IMR-90 (cell line): ENCODE measurements around the gene SLC6A11. TPM values are rescaled to one million over a fixed set of nuclear protein-coding genes. Genes with fewer than 3 reads are reported as not detected.

Experiments used
- ATAC-seq: fragments of 200-7000 bp; cut with Tn5 transposase; 2 replicates; pipeline ENCODE4 v1.9.1; 2020; ENCODE audit warnings: low read depth, mild to moderate bottlenecking, moderate library complexity
- BruUV-seq: library from RNA; stranded (reverse); fragments of 400-500 nt; replicated peaks from 2 replicates; lab custom pipeline; 2021; lab: Mats Ljungman, UMichigan
- CTCF ChIA-PET: fragments of 300-600 bp; formaldehyde crosslinking; extraction: SDS; loops from one replicate; lab custom pipeline; 2021; ENCODE audit warnings: antibody characterized with exemption; lab: Yijun Ruan, JAX
- POLR2A ChIA-PET: fragments of 300-600 bp; sonication (Branson Sonifier 250); formaldehyde crosslinking; loops from one replicate; lab custom pipeline; 2022; ENCODE audit warnings: antibody characterized with exemption; ENCODE audit not compliant: unreplicated experiment; lab: Charles Lee
- DNase-seq: peaks from one replicate; pipeline ENCODE4 v3.0.0; 2013
- H2AFZ ChIP-seq: replicated peaks from 2 replicates; pipeline ENCODE3; 2013; ENCODE audit warnings: low read length, mild to moderate bottlenecking; ENCODE audit not compliant: poor library complexity
- H2AK5ac ChIP-seq: 2 replicates; pipeline ENCODE4 v1.6.1; 2013; ENCODE audit warnings: low read depth, low read length, inconsistent platforms
- H2AK9ac ChIP-seq: replicated peaks from 2 replicates; pipeline ENCODE3; 2013; ENCODE audit warnings: mild to moderate bottlenecking, low read depth, low read length, moderate library complexity; ENCODE audit not compliant: poor library complexity
- H2BK120ac ChIP-seq: 2 replicates; pipeline ENCODE4 v1.6.1; 2013; ENCODE audit warnings: low read depth, low read length, inconsistent platforms
- H2BK15ac ChIP-seq: 3 replicates; pipeline ENCODE4 v1.6.1; 2013; ENCODE audit warnings: low read depth, low read length, inconsistent platforms
- H2BK20ac ChIP-seq: 2 replicates; pipeline ENCODE4 v1.6.1; 2013; ENCODE audit warnings: low read depth, mild to moderate bottlenecking, inconsistent platforms, low read length, moderate library complexity
- H2BK5ac ChIP-seq: 2 replicates; pipeline ENCODE4 v1.6.1; 2013; ENCODE audit warnings: mild to moderate bottlenecking, low read depth, low read length, inconsistent platforms; ENCODE audit not compliant: poor library complexity, severe bottlenecking
- H3K14ac ChIP-seq: replicated peaks from 2 replicates; pipeline ENCODE4 v1.6.1; 2013; ENCODE audit warnings: low read depth, low read length, inconsistent platforms
- H3K18ac ChIP-seq: 2 replicates; pipeline ENCODE4 v1.6.1; 2013; ENCODE audit warnings: low read depth, low read length, control low read depth
- H3K23ac ChIP-seq: 2 replicates; pipeline ENCODE4 v1.6.1; 2013; ENCODE audit warnings: low read depth, low read length, inconsistent platforms
- H3K27ac ChIP-seq: 2 replicates; pipeline ENCODE4 v1.5.1; 2013; ENCODE audit warnings: mild to moderate bottlenecking, control low read depth, low read length; ENCODE audit not compliant: insufficient read depth
- H3K27me3 ChIP-seq: 2 replicates; pipeline ENCODE4 v1.6.1; 2013; ENCODE audit warnings: low read length; ENCODE audit not compliant: control insufficient read depth, insufficient read depth
- H3K36me3 ChIP-seq: 2 replicates; pipeline ENCODE4 v1.6.1; 2013; ENCODE audit warnings: low read length, mixed read lengths; ENCODE audit not compliant: control insufficient read depth, insufficient read depth
- H3K4ac ChIP-seq: 2 replicates; pipeline ENCODE4 v1.6.1; 2013; ENCODE audit warnings: low read depth, low read length, inconsistent platforms
- H3K4me1 ChIP-seq: 2 replicates; pipeline ENCODE4 v1.6.1; 2013; ENCODE audit warnings: low read length, mixed read lengths; ENCODE audit not compliant: control insufficient read depth, insufficient read depth
- H3K4me2 ChIP-seq: 2 replicates; pipeline ENCODE4 v1.6.1; 2013; ENCODE audit warnings: low read depth, mild to moderate bottlenecking, control low read depth, low read length, moderate library complexity
- H3K4me3 ChIP-seq: 2 replicates; pipeline ENCODE4 v1.5.1; 2013; ENCODE audit warnings: low read depth, mild to moderate bottlenecking, control low read depth, low read length, moderate library complexity; ENCODE audit not compliant: insufficient read depth
- H3K56ac ChIP-seq: 2 replicates; pipeline ENCODE4 v1.6.1; 2013; ENCODE audit warnings: low read length, inconsistent platforms; ENCODE audit not compliant: insufficient read depth; ENCODE audit errors: extremely low read depth
- H3K79me1 ChIP-seq, 2 experiments: 2 replicates each; pipeline ENCODE4 v1.6.1; 2013; ENCODE audit warnings: low read length in 2 of 2, inconsistent platforms in 1 of 2, low read depth in 1 of 2
- H3K9ac ChIP-seq: 2 replicates; pipeline ENCODE4 v1.6.1; 2013; ENCODE audit warnings: low read depth, low read length, control low read depth
- H3K9me1 ChIP-seq: 2 replicates; pipeline ENCODE4 v1.6.1; 2013; ENCODE audit warnings: low read length, inconsistent platforms; ENCODE audit not compliant: insufficient read depth
- H3K9me3 ChIP-seq: 2 replicates; pipeline ENCODE4 v1.6.1; 2013; ENCODE audit warnings: low read length; ENCODE audit not compliant: control insufficient read depth, insufficient read depth
- H4K20me1 ChIP-seq: 2 replicates; pipeline ENCODE4 v1.6.1; 2013; ENCODE audit warnings: low read length, inconsistent platforms; ENCODE audit not compliant: insufficient read depth
- H4K5ac ChIP-seq: 2 replicates; pipeline ENCODE4 v1.6.1; 2013; ENCODE audit warnings: mild to moderate bottlenecking, low read depth, low read length, control low read depth
- H4K8ac ChIP-seq, 2 experiments: 2 replicates each; pipeline ENCODE4 v1.6.1; 2013; ENCODE audit warnings: low read depth in 2 of 2, low read length in 2 of 2, control low read depth in 1 of 2, inconsistent platforms in 1 of 2
- H4K91ac ChIP-seq: 2 replicates; pipeline ENCODE4 v1.6.1; 2013; ENCODE audit warnings: low read depth, low read length, inconsistent platforms; ENCODE audit not compliant: insufficient read depth
- BHLHE40 ChIP-seq: fragments of 150-350 bp; IDR thresholded peaks from 2 replicates; pipeline ENCODE4 v1.6.1; 2016; ENCODE audit warnings: mild to moderate bottlenecking, low read depth, low read length
- CEBPB ChIP-seq: IDR thresholded peaks from 2 replicates; pipeline ENCODE4 v1.6.1; 2012; ENCODE audit warnings: low read depth, low read length, improper control_type of control experiment
- CHD1 ChIP-seq: IDR thresholded peaks from 2 replicates; pipeline ENCODE4 v1.6.1; 2012; ENCODE audit warnings: low read depth, low read length, improper control_type of control experiment
- FOS ChIP-seq: fragments of 150-350 bp; IDR thresholded peaks from 2 replicates; pipeline ENCODE4 v1.6.1; 2016; ENCODE audit warnings: low read depth, low read length
- MAZ ChIP-seq: IDR thresholded peaks from 2 replicates; pipeline ENCODE4 v1.6.1; 2012; ENCODE audit warnings: low read depth, mild to moderate bottlenecking, low read length, improper control_type of control experiment, moderate library complexity, borderline replicate concordance
- MXI1 ChIP-seq: IDR thresholded peaks from 2 replicates; pipeline ENCODE4 v1.6.1; 2012; ENCODE audit warnings: low read depth, mild to moderate bottlenecking, low read length, moderate library complexity, borderline replicate concordance
- NFE2L2 ChIP-seq: fragments of 150-350 bp; IDR thresholded peaks from 2 replicates; pipeline ENCODE4 v1.6.1; 2016; ENCODE audit warnings: low read depth, mild to moderate bottlenecking, low read length
- POLR2A ChIP-seq: IDR thresholded peaks from 2 replicates; pipeline ENCODE4 v1.6.1; 2012; ENCODE audit warnings: mild to moderate bottlenecking, low read depth, low read length
- RAD21 ChIP-seq: IDR thresholded peaks from 2 replicates; pipeline ENCODE4 v1.6.1; 2012; ENCODE audit warnings: low read length, improper control_type of control experiment
- RCOR1 ChIP-seq: IDR thresholded peaks from 2 replicates; pipeline ENCODE4 v1.6.1; 2012; ENCODE audit warnings: mild to moderate bottlenecking, low read length, improper control_type of control experiment; ENCODE audit not compliant: insufficient replicate concordance
- RFX5 ChIP-seq: IDR thresholded peaks from 2 replicates; pipeline ENCODE4 v1.8.0; 2012; ENCODE audit warnings: low read depth, mild to moderate bottlenecking, low read length, moderate library complexity
- SMC3 ChIP-seq: fragments of 150-350 bp; IDR thresholded peaks from 2 replicates; pipeline ENCODE4 v1.6.1; 2016; ENCODE audit warnings: low read depth, mild to moderate bottlenecking, antibody characterized with exemption, low read length, moderate library complexity
- WGBS, 2 experiments: methylation state at CpG; one replicate each; pipeline versions ENCODE4 v1.1.5 to v1.1.7; 2013; ENCODE audit warnings: missing lambda C conversion rate in 2 of 2; ENCODE audit not compliant: insufficient read length in 1 of 2; ENCODE audit errors: extremely low coverage in 2 of 2; 5-methylcytosine and 5-hydroxymethylcytosine counted together
- dilution Hi-C: fragments of 300-500 bp; cut with HindIII; formaldehyde crosslinking; loops from one replicate; pipeline ENCODE4 v1.14.3; 2018; ENCODE audit warnings: low sequenced_read_pairs; ENCODE audit not compliant: unreplicated experiment
- in situ Hi-C: fragments of 300-500 bp; cut with MboI; formaldehyde crosslinking; loops from 3 replicates; pipeline ENCODE4 v1.14.3; 2019; ENCODE audit warnings: low sequenced_read_pairs, inconsistent platforms, mixed read lengths
- intact Hi-C: fragments of 100-400 bp; cut with micrococcal nuclease; formaldehyde crosslinking; loops from 2 replicates; pipeline ENCODE4 v1.10.0; 2022
- polyA plus RNA-seq, 3 experiments: library from polyadenylated mRNA; depleted of rRNA; stranded (reverse); fragments of >200 nt; gene quantifications; 2 replicates each; pipeline ENCODE4 v1.2.3, GENCODE V29; 2012; ENCODE audit warnings: low replicate concordance in 1 of 3
- total RNA-seq: library from RNA; depleted of rRNA; stranded (reverse); fragments of >200 nt; gene quantifications from 2 replicates; pipeline ENCODE4 v1.2.3, GENCODE V29; 2012
- TF ChIP-seq, protein P1 (sequence below): conservative IDR thresholded peaks from 2 replicates; pipeline ENCODE4 v1.5.1; 2012; ENCODE audit warnings: mild to moderate bottlenecking, low read depth, low read length, improper control_type of control experiment
- TF ChIP-seq, protein P2 (sequence below): fragments of 150-350 bp; IDR thresholded peaks from 2 replicates; pipeline ENCODE4 v1.6.1; 2016; ENCODE audit warnings: low read depth, mild to moderate bottlenecking, low read length, moderate library complexity, borderline replicate concordance
- TF ChIP-seq, protein P3 (sequence below): fragments of 150-350 bp; IDR thresholded peaks from 2 replicates; pipeline ENCODE4 v1.6.1; 2017; ENCODE audit warnings: mild to moderate bottlenecking, antibody characterized with exemption, low read length, low read depth

Gene SLC6A11
- total and polyA plus RNA-seq, 2 of the 4 experiments (the other 2 are of a cell fraction): not detected

DNA sequence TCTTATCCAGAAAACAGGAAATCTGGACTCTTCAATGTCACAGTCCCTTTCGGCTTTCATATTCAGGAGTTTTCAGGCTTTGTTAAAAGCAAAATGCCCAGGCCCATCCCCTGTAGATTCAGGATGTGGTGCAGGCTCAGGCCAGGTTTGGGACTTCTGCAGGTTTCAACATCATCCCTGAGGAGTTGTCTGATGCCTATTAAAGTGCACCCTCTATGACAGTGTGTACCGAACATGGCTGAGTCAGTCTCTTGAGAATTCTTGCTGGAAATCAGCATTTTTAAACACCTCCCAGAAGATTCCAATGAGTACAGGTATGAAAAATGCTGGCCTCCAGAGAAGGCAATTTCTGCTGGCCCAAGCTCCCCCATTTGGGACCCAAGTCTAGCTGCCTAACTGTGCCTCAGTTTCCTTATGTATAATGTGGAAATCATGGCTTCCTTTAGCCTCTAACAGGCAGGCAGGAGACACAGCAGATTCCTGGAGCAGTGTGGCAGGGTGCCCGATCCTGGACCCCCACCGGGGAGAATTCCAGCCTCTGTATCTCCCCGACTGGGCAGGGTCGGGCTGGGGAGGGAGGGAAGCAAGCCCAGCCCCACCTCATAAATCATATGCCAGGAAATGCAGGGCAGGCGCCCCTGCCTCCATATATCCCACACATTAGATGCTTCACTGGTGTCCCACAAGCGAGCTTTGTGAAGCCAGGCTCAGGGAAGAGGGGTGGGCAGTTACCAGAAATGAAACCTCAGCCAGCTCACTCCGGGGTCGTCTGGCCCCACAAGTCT lies 44.4 kb upstream of the SLC6A11 start:
- Histone ChIP-seq H2AK5ac (no peak overlapping the region), H3K23ac (no peak overlapping the region), H2BK5ac (no peak overlapping the region), H3K4me1 (no peaks in the 10 kb centered on the region), H3K27me3 (peaks cover 3% of the 10 kb centered on the region; the same call in 1 of the 2 replicates), H3K4me3 (no peak overlapping the region), H2AK9ac (no peak overlapping the region), H3K18ac (no peak overlapping the region), H4K91ac (no peak overlapping the region), H4K20me1 (no peaks in the 10 kb centered on the region), H2BK15ac (no peak overlapping the region), H2BK120ac (no peak overlapping the region), H3K4ac (no peak overlapping the region), H3K79me1 (no peaks in the 10 kb centered on the region), H4K5ac (no peak overlapping the region), H3K27ac (no peak overlapping the region), H3K4me2 (no peak overlapping the region), H3K56ac (no peak overlapping the region), H2AFZ (no peak overlapping the region), H2BK20ac (no peak overlapping the region), H3K9me1 (no peaks in the 10 kb centered on the region), H3K9me3 (no peaks in the 10 kb centered on the region), H4K8ac (no peak overlapping the region), H3K14ac (no peak overlapping the region), H3K9ac (no peak overlapping the region), H3K36me3 (no peaks in the 10 kb centered on the region)
- WGBS, 2 experiments: no CpG with 5 or more reads among the region's 10 CpGs
- dilution Hi-C loops: no loop called here
- POLR2A ChIA-PET: no interaction called here
- BruUV-seq: no TSS peak
- in situ Hi-C loops: loop anchor here (25.0 kb wide), 2 partner anchors 566 to 891 kb away; no protein-coding TSS in a partner anchor
- ATAC-seq (no peak), DNase-seq (no peak)
- intact Hi-C loops: no loop called here
- CTCF ChIA-PET: interaction anchor here (0.9 kb wide), 1 partner anchor 941 kb away, joined by 3 read pairs; no protein-coding TSS in a partner anchor
- TF ChIP-seq RCOR1 (no peak), FOS (no peak), MAZ (no peak), BHLHE40 (no peak), RFX5 (no peak), NFE2L2 (no peak), RAD21 (no peak), POLR2A (no peak), CHD1 (no peak), MXI1 (no peak), SMC3 (no peak), CEBPB (no peak)
- TF ChIP-seq, protein P1, sequence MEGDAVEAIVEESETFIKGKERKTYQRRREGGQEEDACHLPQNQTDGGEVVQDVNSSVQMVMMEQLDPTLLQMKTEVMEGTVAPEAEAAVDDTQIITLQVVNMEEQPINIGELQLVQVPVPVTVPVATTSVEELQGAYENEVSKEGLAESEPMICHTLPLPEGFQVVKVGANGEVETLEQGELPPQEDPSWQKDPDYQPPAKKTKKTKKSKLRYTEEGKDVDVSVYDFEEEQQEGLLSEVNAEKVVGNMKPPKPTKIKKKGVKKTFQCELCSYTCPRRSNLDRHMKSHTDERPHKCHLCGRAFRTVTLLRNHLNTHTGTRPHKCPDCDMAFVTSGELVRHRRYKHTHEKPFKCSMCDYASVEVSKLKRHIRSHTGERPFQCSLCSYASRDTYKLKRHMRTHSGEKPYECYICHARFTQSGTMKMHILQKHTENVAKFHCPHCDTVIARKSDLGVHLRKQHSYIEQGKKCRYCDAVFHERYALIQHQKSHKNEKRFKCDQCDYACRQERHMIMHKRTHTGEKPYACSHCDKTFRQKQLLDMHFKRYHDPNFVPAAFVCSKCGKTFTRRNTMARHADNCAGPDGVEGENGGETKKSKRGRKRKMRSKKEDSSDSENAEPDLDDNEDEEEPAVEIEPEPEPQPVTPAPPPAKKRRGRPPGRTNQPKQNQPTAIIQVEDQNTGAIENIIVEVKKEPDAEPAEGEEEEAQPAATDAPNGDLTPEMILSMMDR: no peak
- TF ChIP-seq, protein P2, sequence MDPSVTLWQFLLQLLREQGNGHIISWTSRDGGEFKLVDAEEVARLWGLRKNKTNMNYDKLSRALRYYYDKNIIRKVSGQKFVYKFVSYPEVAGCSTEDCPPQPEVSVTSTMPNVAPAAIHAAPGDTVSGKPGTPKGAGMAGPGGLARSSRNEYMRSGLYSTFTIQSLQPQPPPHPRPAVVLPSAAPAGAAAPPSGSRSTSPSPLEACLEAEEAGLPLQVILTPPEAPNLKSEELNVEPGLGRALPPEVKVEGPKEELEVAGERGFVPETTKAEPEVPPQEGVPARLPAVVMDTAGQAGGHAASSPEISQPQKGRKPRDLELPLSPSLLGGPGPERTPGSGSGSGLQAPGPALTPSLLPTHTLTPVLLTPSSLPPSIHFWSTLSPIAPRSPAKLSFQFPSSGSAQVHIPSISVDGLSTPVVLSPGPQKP: no peak
- TF ChIP-seq, protein P3, sequence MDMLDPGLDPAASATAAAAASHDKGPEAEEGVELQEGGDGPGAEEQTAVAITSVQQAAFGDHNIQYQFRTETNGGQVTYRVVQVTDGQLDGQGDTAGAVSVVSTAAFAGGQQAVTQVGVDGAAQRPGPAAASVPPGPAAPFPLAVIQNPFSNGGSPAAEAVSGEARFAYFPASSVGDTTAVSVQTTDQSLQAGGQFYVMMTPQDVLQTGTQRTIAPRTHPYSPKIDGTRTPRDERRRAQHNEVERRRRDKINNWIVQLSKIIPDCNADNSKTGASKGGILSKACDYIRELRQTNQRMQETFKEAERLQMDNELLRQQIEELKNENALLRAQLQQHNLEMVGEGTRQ: no peak
